H9 (cell line): ENCODE results near the gene EFCC1. TPM values are rescaled to one million over a fixed set of nuclear protein-coding genes. Genes with fewer than 3 reads are reported as not detected.

Experiments used
- DNase-seq: peaks from one replicate; pipeline ENCODE4 v3.0.0-alpha.2; 2017
- H2AFZ ChIP-seq: one replicate; pipeline ENCODE4 v1.6.1; 2013; ENCODE audit warnings: mild to moderate bottlenecking, low read length, control low read depth, moderate library complexity
- H2AK5ac ChIP-seq: 2 replicates; pipeline ENCODE4 v1.6.1; 2013; ENCODE audit warnings: low read length, control low read depth, mixed read lengths; ENCODE audit not compliant: insufficient read length
- H2BK120ac ChIP-seq: one replicate; pipeline ENCODE4 v1.6.1; 2013; ENCODE audit warnings: low read depth, mild to moderate bottlenecking, low read length, control low read depth, inconsistent platforms; ENCODE audit not compliant: poor library complexity, severe bottlenecking
- H2BK12ac ChIP-seq: 2 replicates; pipeline ENCODE4 v1.6.1; 2013; ENCODE audit warnings: low read length, control low read depth, mixed read lengths, low read depth; ENCODE audit not compliant: insufficient read length
- H2BK15ac ChIP-seq: 2 replicates; pipeline ENCODE4 v1.6.1; 2013; ENCODE audit warnings: low read depth, low read length, control low read depth
- H2BK20ac ChIP-seq: one replicate; pipeline ENCODE4 v1.6.1; 2013; ENCODE audit warnings: low read depth, mild to moderate bottlenecking, low read length, control low read depth, inconsistent platforms; ENCODE audit not compliant: poor library complexity, severe bottlenecking
- H2BK5ac ChIP-seq: 2 replicates; pipeline ENCODE4 v1.6.1; 2013; ENCODE audit warnings: low read length, control low read depth, mixed read lengths; ENCODE audit not compliant: insufficient read length
- H3K14ac ChIP-seq: 2 replicates; pipeline ENCODE4 v1.6.1; 2013; ENCODE audit warnings: low read length, control low read depth; ENCODE audit not compliant: insufficient read depth
- H3K18ac ChIP-seq: 2 replicates; pipeline ENCODE4 v1.6.1; 2013; ENCODE audit warnings: low read depth, mild to moderate bottlenecking, mixed read lengths, low read length, control low read depth; ENCODE audit not compliant: insufficient read length
- H3K23ac ChIP-seq: 2 replicates; pipeline ENCODE4 v1.6.1; 2013; ENCODE audit warnings: low read length, control low read depth, mixed read lengths, low read depth; ENCODE audit not compliant: insufficient read length
- H3K23me2 ChIP-seq: 2 replicates; pipeline ENCODE4 v1.6.1; 2013; ENCODE audit warnings: low read depth, mild to moderate bottlenecking, mixed read lengths, low read length, control low read depth; ENCODE audit not compliant: insufficient read length, poor library complexity, severe bottlenecking
- H3K27ac ChIP-seq: 2 replicates; pipeline ENCODE4 v1.5.1; 2013; ENCODE audit warnings: low read length, control low read depth, mixed read lengths, low read depth; ENCODE audit not compliant: insufficient read length
- H3K27me3 ChIP-seq: 2 replicates; pipeline ENCODE4 v1.6.1; 2013; ENCODE audit warnings: low read length, control low read depth, inconsistent platforms; ENCODE audit not compliant: insufficient read depth
- H3K4ac ChIP-seq: 2 replicates; pipeline ENCODE4 v1.6.1; 2013; ENCODE audit warnings: low read depth, mild to moderate bottlenecking, control low read depth, inconsistent platforms, low read length, moderate library complexity
- H3K4me1 ChIP-seq: 2 replicates; pipeline ENCODE4 v1.6.1; 2013; ENCODE audit warnings: low read length, control low read depth, inconsistent platforms; ENCODE audit not compliant: insufficient read depth
- H3K4me2 ChIP-seq: 2 replicates; pipeline ENCODE4 v1.6.1; 2013; ENCODE audit warnings: low read length, control low read depth, mixed read lengths; ENCODE audit not compliant: insufficient read length, insufficient read depth
- H3K56ac ChIP-seq: 2 replicates; pipeline ENCODE4 v1.6.1; 2013; ENCODE audit warnings: low read depth, mild to moderate bottlenecking, mixed read lengths, low read length, control low read depth; ENCODE audit not compliant: insufficient read length
- H3K79me1 ChIP-seq: 2 replicates; pipeline ENCODE4 v1.6.1; 2013; ENCODE audit warnings: low read depth, mild to moderate bottlenecking, moderate library complexity, low read length, control low read depth, inconsistent platforms; ENCODE audit not compliant: insufficient read depth, poor library complexity, severe bottlenecking
- H3K79me2 ChIP-seq: 2 replicates; pipeline ENCODE4 v1.6.1; 2013; ENCODE audit warnings: low read length, control low read depth, inconsistent platforms; ENCODE audit not compliant: insufficient read depth
- H3K9ac ChIP-seq: 2 replicates; pipeline ENCODE4 v1.6.1; 2013; ENCODE audit warnings: low read length, control low read depth, mixed read lengths; ENCODE audit not compliant: insufficient read length; ENCODE audit errors: extremely low read depth
- H3K9me3 ChIP-seq: one replicate; pipeline ENCODE4 v1.6.1; 2013; ENCODE audit warnings: low read depth, low read length, inconsistent platforms; ENCODE audit not compliant: control insufficient read depth
- H3T11ph ChIP-seq: one replicate; pipeline ENCODE4 v1.6.1; 2013; ENCODE audit warnings: mild to moderate bottlenecking, low read length, control low read depth, inconsistent platforms
- H4K20me1 ChIP-seq: one replicate; pipeline ENCODE4 v1.6.1; 2013; ENCODE audit not compliant: control insufficient read depth, insufficient read length, insufficient read depth
- H4K5ac ChIP-seq: 2 replicates; pipeline ENCODE4 v1.6.1; 2013; ENCODE audit warnings: low read depth, mild to moderate bottlenecking, mixed read lengths, low read length, control low read depth; ENCODE audit not compliant: insufficient read length
- H4K8ac ChIP-seq: replicated peaks from 2 replicates; pipeline ENCODE4 v1.6.1; 2013; ENCODE audit warnings: low read length, control low read depth, mixed read lengths, low read depth; ENCODE audit not compliant: insufficient read length
- H4K91ac ChIP-seq: 2 replicates; pipeline ENCODE4 v1.6.1; 2013; ENCODE audit warnings: low read depth, mild to moderate bottlenecking, moderate library complexity, mixed read lengths, low read length, control low read depth; ENCODE audit not compliant: insufficient read length
- H3K27ac Mint-ChIP-seq, 3 experiments: 2 replicates in 2 of 3; 3 replicates in 1 of 3; pipeline ENCODE4 v1.8.0; 2020 to 2021; ENCODE audit warnings: mixed read lengths in 3 of 3, mild to moderate bottlenecking in 1 of 3, moderate library complexity in 1 of 3
- H3K27me3 Mint-ChIP-seq: 2 replicates; pipeline ENCODE4 v1.8.0; 2021; ENCODE audit warnings: low read depth, mild to moderate bottlenecking, moderate library complexity, mixed read lengths
- H3K36me3 Mint-ChIP-seq, 3 experiments: 2 replicates in 2 of 3; 3 replicates in 1 of 3; pipeline ENCODE4 v1.8.0; 2020 to 2021; ENCODE audit warnings: low read depth in 3 of 3, mixed read lengths in 3 of 3; ENCODE audit not compliant: insufficient read depth in 1 of 3
- H3K4me1 Mint-ChIP-seq, 2 experiments: 2 replicates each; pipeline ENCODE4 v1.8.0; 2020; ENCODE audit warnings: mixed read lengths in 2 of 2
- H3K4me3 Mint-ChIP-seq, 2 experiments: 2 replicates in 1 of 2; 3 replicates in 1 of 2; pipeline ENCODE4 v1.8.0; 2020 to 2021; ENCODE audit warnings: mild to moderate bottlenecking in 2 of 2, mixed read lengths in 2 of 2, moderate library complexity in 1 of 2
- H3K9me3 Mint-ChIP-seq, 2 experiments: 2 replicates in 1 of 2; 3 replicates in 1 of 2; pipeline ENCODE4 v1.8.0; 2020; ENCODE audit warnings: mild to moderate bottlenecking in 2 of 2, mixed read lengths in 2 of 2, moderate library complexity in 1 of 2
- CTCF ChIP-seq: fragments of 200-600 bp; sonication (generic); conservative IDR thresholded peaks from 3 replicates; pipeline ENCODE4 v1.8.0; 2021; ENCODE audit warnings: antibody characterized with exemption, mild to moderate bottlenecking
- WGBS: extraction: QIAGEN DNeasy Blood & Tissue Kit; methylation state at CpG from one replicate; pipeline ENCODE4 v1.1.7; 2013; ENCODE audit warnings: missing lambda C conversion rate, low lambda C conversion rate, mixed read lengths; ENCODE audit not compliant: insufficient read length; ENCODE audit errors: extremely low coverage; 5-methylcytosine and 5-hydroxymethylcytosine counted together
- total RNA-seq: library from RNA; stranded (reverse); gene quantifications from 2 replicates; pipeline ENCODE4 v1.2.1, GENCODE V29; 2021

EFCC1 gene
- total RNA-seq, 1 experiment from 2014 or later = 0.09 TPM

GRCh38 chr3:129084501-129084900 is 83.4 kb downstream of the EFCC1 start:
- no peak for TF ChIP-seq CTCF
- no peaks in the 10 kb centered on the region for H3K9me3 ChIP-seq
- no peak overlapping the region for H4K5ac ChIP-seq
- H2AFZ ChIP-seq = no peak overlapping the region
- no peak overlapping the region for H2BK120ac ChIP-seq
- H3T11ph ChIP-seq = no peak overlapping the region
- H2BK12ac ChIP-seq = no peak overlapping the region
- H3K18ac ChIP-seq = no peak overlapping the region
- DNase-seq = no peak
- no peak overlapping the region for H3K14ac ChIP-seq
- H3K79me2 ChIP-seq = no peaks in the 10 kb centered on the region
- no peaks in the 10 kb centered on the region for H3K4me1 ChIP-seq
- H3K27ac ChIP-seq = no peak overlapping the region
- H2BK15ac ChIP-seq = no peak overlapping the region
- no peaks in the 10 kb centered on the region for H3K27me3 ChIP-seq
- H3K9me3 Mint-ChIP-seq = no peaks in the 10 kb centered on the region
- no peaks in the 10 kb centered on the region for H3K79me1 ChIP-seq
- no peak overlapping the region for H4K8ac ChIP-seq
- no peak overlapping the region for H3K4ac ChIP-seq
- H3K4me3 Mint-ChIP-seq = no peak overlapping the region
- no peak overlapping the region for H3K23ac ChIP-seq
- no peaks in the 10 kb centered on the region for H3K4me1 Mint-ChIP-seq
- H3K56ac ChIP-seq = no peak overlapping the region
- H4K20me1 ChIP-seq = no peaks in the 10 kb centered on the region
- H3K4me2 ChIP-seq = no peak overlapping the region
- H3K36me3 Mint-ChIP-seq = no peaks in the 10 kb centered on the region
- H4K91ac ChIP-seq = no peak overlapping the region
- no CpG with 5 or more reads among the region's 6 CpGs for WGBS
- no peaks in the 10 kb centered on the region for H3K23me2 ChIP-seq
- no peak overlapping the region for H2BK5ac ChIP-seq
- no peak overlapping the region for H2AK5ac ChIP-seq
- H2BK20ac ChIP-seq = no peak overlapping the region
- H3K27ac Mint-ChIP-seq = no peak overlapping the region
- H3K9ac ChIP-seq = no peak overlapping the region
- H3K27me3 Mint-ChIP-seq = peaks cover 8% of the 10 kb centered on the region
